OCI-LY3 (cell line): ENCODE data around the gene MRPS16.

ENCODE experiments used
- CTCF ChIP-seq: fragments of 200-600, 300-600 bp; sonication (generic); IDR thresholded peaks from 2 replicates; pipeline ENCODE4 v1.5.1; 2014; ENCODE audit warnings: antibody characterized with exemption, low read length, low read depth
- EZH2phosphoT487 ChIP-seq: fragments of 200-600 bp; shearing (Covaris generic); IDR thresholded peaks from 2 replicates; pipeline ENCODE4 v1.6.1; 2018; ENCODE audit warnings: antibody characterized with exemption, mixed run types, low read depth

- TF ChIP-seq CTCF (no peak), EZH2phosphoT487 (no peak)
Measured at GRCh38 chr10:73219384-73219783, 33.1 kb downstream of the MRPS16 start.
